Mesendoderm (in vitro differentiated cells): Measurements from ENCODE around the gene SP8.
"Not testable (repeated sequence)": the region's sequence is repeated elsewhere in the genome, so short reads cannot be mapped to it uniquely, and the experiment has no call there.

Source experiments
- DNase-seq: peaks from one replicate; pipeline ENCODE4 v3.0.0; 2013
- H2AK5ac ChIP-seq: 2 replicates; pipeline ENCODE4 v1.6.1; 2013; ENCODE audit warnings: low read length, inconsistent platforms
- H2BK120ac ChIP-seq: 2 replicates; pipeline ENCODE4 v1.6.1; 2013; ENCODE audit warnings: low read depth, mild to moderate bottlenecking, low read length, moderate library complexity, mixed read lengths
- H2BK15ac ChIP-seq: replicated peaks from 2 replicates; pipeline ENCODE4 v1.6.1; 2013; ENCODE audit warnings: low read depth, mild to moderate bottlenecking, moderate library complexity
- H2BK5ac ChIP-seq: 2 replicates; pipeline ENCODE4 v1.6.1; 2013; ENCODE audit warnings: low read length, inconsistent platforms
- H3K18ac ChIP-seq: 2 replicates; pipeline ENCODE4 v1.6.1; 2013; ENCODE audit warnings: mild to moderate bottlenecking, low read length, mixed read lengths
- H3K23ac ChIP-seq: one replicate; pipeline ENCODE4 v1.6.1; 2013; ENCODE audit warnings: low read length
- H3K27ac ChIP-seq: 2 replicates; pipeline ENCODE4 v1.5.1; 2013; ENCODE audit warnings: low read depth, mild to moderate bottlenecking, inconsistent platforms, low read length, moderate library complexity
- H3K27me3 ChIP-seq: 2 replicates; pipeline ENCODE4 v1.6.1; 2013; ENCODE audit warnings: low read length, control low read depth, mild to moderate bottlenecking, inconsistent platforms; ENCODE audit not compliant: insufficient read depth, poor library complexity
- H3K36me3 ChIP-seq: 2 replicates; pipeline ENCODE4 v1.6.1; 2013; ENCODE audit warnings: low read length, inconsistent platforms; ENCODE audit not compliant: control insufficient read depth, insufficient read depth
- H3K4ac ChIP-seq: one replicate; pipeline ENCODE4 v1.6.1; 2013; ENCODE audit warnings: low read depth, mild to moderate bottlenecking, low read length, moderate library complexity
- H3K4me1 ChIP-seq: 2 replicates; pipeline ENCODE4 v1.6.1; 2013; ENCODE audit warnings: low read depth, low read length, inconsistent platforms; ENCODE audit not compliant: control insufficient read depth
- H3K4me2 ChIP-seq: 2 replicates; pipeline ENCODE4 v1.6.1; 2013; ENCODE audit warnings: low read length
- H3K4me3 ChIP-seq: 2 replicates; pipeline ENCODE4 v1.5.1; 2013; ENCODE audit warnings: mild to moderate bottlenecking, low read length
- H3K56ac ChIP-seq: one replicate; pipeline ENCODE4 v1.6.1; 2013; ENCODE audit warnings: low read length
- H3K79me1 ChIP-seq: 2 replicates; pipeline ENCODE4 v1.6.1; 2013; ENCODE audit warnings: low read length, inconsistent platforms
- H3K79me2 ChIP-seq: 2 replicates; pipeline ENCODE4 v1.6.1; 2013; ENCODE audit warnings: mild to moderate bottlenecking, low read length; ENCODE audit not compliant: control insufficient read depth, insufficient read depth
- H3K9ac ChIP-seq: 2 replicates; pipeline ENCODE4 v1.6.1; 2013; ENCODE audit warnings: low read length, inconsistent platforms
- H4K5ac ChIP-seq: one replicate; pipeline ENCODE4 v1.6.1; 2013; ENCODE audit warnings: low read length
- H4K8ac ChIP-seq: one replicate; pipeline ENCODE4 v1.6.1; 2013; ENCODE audit warnings: low read depth, mild to moderate bottlenecking, control low read depth, low read length, moderate library complexity
- WGBS: extraction: QIAGEN DNeasy Blood & Tissue Kit; methylation state at CpG from one replicate; pipeline ENCODE4 v1.1.7; 2013; ENCODE audit warnings: low lambda C conversion rate, missing lambda C conversion rate; ENCODE audit not compliant: insufficient coverage; ENCODE audit errors: extremely low coverage; 5-methylcytosine and 5-hydroxymethylcytosine counted together

The SP8 gene

DNA sequence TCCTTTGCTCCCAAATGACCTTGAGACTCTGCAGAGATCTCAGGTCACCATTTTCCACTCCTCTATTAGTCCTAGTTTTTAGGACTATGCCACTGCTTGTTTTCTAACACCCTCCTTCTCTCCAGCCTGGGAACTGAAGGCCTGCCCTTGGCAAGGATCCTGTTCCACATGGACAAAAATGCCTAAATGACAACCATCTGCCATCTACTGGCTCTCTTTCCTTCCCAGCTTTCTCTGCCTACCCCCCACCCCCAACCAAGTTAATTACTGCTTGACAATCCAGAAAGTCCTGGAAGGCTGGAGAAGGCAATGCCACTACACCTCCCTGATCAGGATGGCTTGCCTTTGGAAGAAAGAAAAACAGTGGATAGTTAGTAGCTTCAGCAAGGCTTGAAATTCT, 44.8 kb upstream of the SP8 start:
- Histone ChIP-seq H3K4me2 (no peak overlapping the region), H2AK5ac (no peak overlapping the region), H3K79me1 (no peaks in the 10 kb centered on the region), H3K79me2 (no peaks in the 10 kb centered on the region), H3K27me3 (no peaks in the 10 kb centered on the region), H3K27ac (no peak overlapping the region), H2BK120ac (no peak overlapping the region), H3K36me3 (no peaks in the 10 kb centered on the region), H3K4me3 (no peak overlapping the region), H3K9ac (no peak overlapping the region), H3K18ac (no peak overlapping the region), H2BK15ac (no peak overlapping the region), H4K5ac (no peak overlapping the region), H3K56ac (no peak overlapping the region), H3K4ac (peak overlapping the region; percentile 59), H4K8ac (no peak overlapping the region), H3K4me1 (peaks cover 8% of the 10 kb centered on the region), H3K23ac (no peak overlapping the region), H2BK5ac (no peak overlapping the region)
- peak; percentile 57 for DNase-seq

DNA sequence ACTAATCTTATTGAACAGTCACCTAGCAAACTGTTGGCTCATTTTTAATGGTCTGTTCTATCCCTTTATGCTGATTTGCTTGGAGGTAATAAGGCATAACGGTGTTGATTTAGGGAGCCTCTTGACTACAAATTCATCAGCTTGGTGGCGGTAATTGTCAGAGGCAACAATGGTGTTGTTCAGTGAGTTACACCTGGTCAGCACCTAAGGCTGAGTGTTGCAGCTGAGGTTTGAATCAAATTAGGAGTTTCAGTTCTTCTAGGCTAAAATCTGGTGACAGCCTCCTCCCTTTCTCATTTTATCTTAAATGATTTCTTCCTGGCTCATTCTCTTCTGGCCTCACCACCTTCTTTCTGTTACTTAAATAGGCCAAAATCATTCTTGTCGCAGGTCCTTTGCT, 42.3 kb upstream of the SP8 start:
- Histone ChIP-seq H4K5ac (no peak overlapping the region), H3K79me1 (no peaks in the 10 kb centered on the region), H3K56ac (no peak overlapping the region), H3K4me3 (no peak overlapping the region), H3K27ac (no peak overlapping the region), H2BK15ac (no peak overlapping the region), H3K18ac (no peak overlapping the region), H3K4ac (no peak overlapping the region), H3K23ac (no peak overlapping the region), H2BK120ac (no peak overlapping the region), H3K9ac (no peak overlapping the region), H2BK5ac (no peak overlapping the region), H3K27me3 (no peaks in the 10 kb centered on the region), H3K4me1 (peaks cover 8% of the 10 kb centered on the region), H4K8ac (no peak overlapping the region), H3K79me2 (no peaks in the 10 kb centered on the region), H2AK5ac (no peak overlapping the region), H3K4me2 (no peak overlapping the region), H3K36me3 (no peaks in the 10 kb centered on the region)
- WGBS, result no CpG with 5 or more reads among the region's 3 CpGs
- DNase-seq, result no peak

DNA sequence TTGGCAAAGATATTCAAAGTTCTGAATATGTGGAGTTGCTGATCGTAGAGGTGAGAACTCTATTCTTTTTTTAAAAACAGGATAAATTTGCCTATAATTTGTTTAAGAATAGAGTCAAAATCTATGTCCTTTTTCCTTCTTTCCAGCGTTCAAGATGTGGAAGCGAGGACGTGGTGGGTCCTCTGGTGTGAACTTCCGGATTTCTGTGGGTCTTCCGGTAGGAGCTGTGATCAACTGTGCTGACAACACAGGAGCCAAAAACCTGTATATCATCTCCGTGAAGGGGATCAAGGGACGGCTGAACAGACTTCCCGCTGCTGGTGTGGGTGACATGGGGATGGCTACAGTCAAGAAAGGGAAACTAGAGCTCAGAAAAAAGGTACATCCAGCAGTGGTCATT, 40.5 kb upstream of the SP8 start:
- no peak overlapping the region for H3K18ac ChIP-seq
- no peaks in the 10 kb centered on the region for H3K27me3 ChIP-seq
- no peak overlapping the region for H3K9ac ChIP-seq
- H2BK15ac ChIP-seq, result no peak overlapping the region
- H3K4me1 ChIP-seq, result peaks cover 8% of the 10 kb centered on the region
- no peak overlapping the region for H2BK5ac ChIP-seq
- no peak overlapping the region for H4K8ac ChIP-seq
- no CpG with 5 or more reads among the region's 9 CpGs for WGBS
- DNase-seq, result no peak
- no peaks in the 10 kb centered on the region for H3K36me3 ChIP-seq
- no peak overlapping the region for H4K5ac ChIP-seq
- H3K23ac ChIP-seq, result no peak overlapping the region
- no peak overlapping the region for H2BK120ac ChIP-seq
- no peak overlapping the region for H3K4ac ChIP-seq
- H3K4me3 ChIP-seq, result no peak overlapping the region
- no peaks in the 10 kb centered on the region for H3K79me1 ChIP-seq
- H3K27ac ChIP-seq, result no peak overlapping the region
- no peak overlapping the region for H3K4me2 ChIP-seq
- H3K56ac ChIP-seq, result no peak overlapping the region
- no peaks in the 10 kb centered on the region for H3K79me2 ChIP-seq
- no peak overlapping the region for H2AK5ac ChIP-seq

DNA sequence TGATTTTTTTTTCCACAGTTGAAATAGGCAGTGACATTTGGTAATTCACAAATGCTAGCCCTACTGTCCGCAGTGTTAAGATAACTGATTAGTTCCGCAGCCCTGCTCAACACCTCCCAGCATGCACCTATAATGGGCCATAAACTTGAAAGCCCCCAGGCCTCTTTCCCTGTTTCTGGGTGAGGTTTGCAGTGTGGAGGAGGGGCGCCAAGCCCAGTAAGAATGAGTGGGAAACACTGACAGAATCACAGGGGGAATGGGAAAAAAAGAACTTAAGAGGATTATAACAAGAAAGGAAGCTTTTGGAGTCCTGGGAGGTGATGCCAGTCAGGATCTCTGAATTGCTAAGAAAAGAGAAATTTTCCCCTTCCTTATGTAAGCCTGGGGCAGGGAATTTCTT, 39.6 kb upstream of the SP8 start:
- H3K36me3 ChIP-seq, result no peaks in the 10 kb centered on the region
- H3K23ac ChIP-seq, result no peak overlapping the region
- no peak overlapping the region for H3K27ac ChIP-seq
- no peak overlapping the region for H3K18ac ChIP-seq
- no peaks in the 10 kb centered on the region for H3K79me1 ChIP-seq
- no CpG with 5 or more reads among the region's 3 CpGs for WGBS
- no peak overlapping the region for H4K5ac ChIP-seq
- H3K79me2 ChIP-seq, result no peaks in the 10 kb centered on the region
- H2BK15ac ChIP-seq, result no peak overlapping the region
- DNase-seq, result peak; percentile 41
- H3K27me3 ChIP-seq, result no peaks in the 10 kb centered on the region
- H2AK5ac ChIP-seq, result no peak overlapping the region
- no peak overlapping the region for H2BK120ac ChIP-seq
- no peak overlapping the region for H3K4me2 ChIP-seq
- H4K8ac ChIP-seq, result no peak overlapping the region
- peaks cover 2% of the 10 kb centered on the region for H3K4me1 ChIP-seq
- H2BK5ac ChIP-seq, result no peak overlapping the region
- no peak overlapping the region for H3K9ac ChIP-seq
- no peak overlapping the region for H3K4ac ChIP-seq
- H3K56ac ChIP-seq, result no peak overlapping the region
- no peak overlapping the region for H3K4me3 ChIP-seq

DNA sequence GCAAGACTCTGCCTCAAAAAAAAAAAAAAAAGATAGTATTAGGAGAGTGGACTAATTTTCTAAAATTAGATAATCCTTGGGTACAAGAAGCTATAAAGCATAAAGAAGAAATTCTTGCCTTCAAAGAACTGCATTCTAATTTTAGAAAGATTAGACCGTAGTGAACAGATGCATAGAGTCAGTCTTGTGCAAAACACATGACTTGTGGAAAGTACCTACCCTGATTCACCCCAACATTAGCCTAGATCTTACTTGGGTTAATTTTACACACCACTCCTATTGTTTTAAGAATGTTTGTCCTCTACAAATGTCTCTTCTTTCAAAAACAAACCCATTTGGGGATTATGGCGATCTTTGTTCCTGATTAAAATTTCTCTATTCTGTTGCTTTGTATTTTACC, 38.9 kb upstream of the SP8 start:
- H2BK120ac ChIP-seq, result no peak overlapping the region
- H3K4me1 ChIP-seq, result peaks cover 2% of the 10 kb centered on the region
- H3K9ac ChIP-seq, result no peak overlapping the region
- H4K5ac ChIP-seq, result no peak overlapping the region
- H3K79me2 ChIP-seq, result no peaks in the 10 kb centered on the region
- no peak overlapping the region for H4K8ac ChIP-seq
- no peak overlapping the region for H3K4ac ChIP-seq
- H3K27me3 ChIP-seq, result no peaks in the 10 kb centered on the region
- H2AK5ac ChIP-seq, result no peak overlapping the region
- H3K23ac ChIP-seq, result no peak overlapping the region
- H3K36me3 ChIP-seq, result no peaks in the 10 kb centered on the region
- no peak overlapping the region for H2BK15ac ChIP-seq
- no peak overlapping the region for H3K4me3 ChIP-seq
- no peak for DNase-seq
- H3K56ac ChIP-seq, result no peak overlapping the region
- no peaks in the 10 kb centered on the region for H3K79me1 ChIP-seq
- no peak overlapping the region for H3K4me2 ChIP-seq
- H3K18ac ChIP-seq, result no peak overlapping the region
- WGBS, result no CpG with 5 or more reads among the region's 2 CpGs
- no peak overlapping the region for H3K27ac ChIP-seq
- H2BK5ac ChIP-seq, result no peak overlapping the region

DNA sequence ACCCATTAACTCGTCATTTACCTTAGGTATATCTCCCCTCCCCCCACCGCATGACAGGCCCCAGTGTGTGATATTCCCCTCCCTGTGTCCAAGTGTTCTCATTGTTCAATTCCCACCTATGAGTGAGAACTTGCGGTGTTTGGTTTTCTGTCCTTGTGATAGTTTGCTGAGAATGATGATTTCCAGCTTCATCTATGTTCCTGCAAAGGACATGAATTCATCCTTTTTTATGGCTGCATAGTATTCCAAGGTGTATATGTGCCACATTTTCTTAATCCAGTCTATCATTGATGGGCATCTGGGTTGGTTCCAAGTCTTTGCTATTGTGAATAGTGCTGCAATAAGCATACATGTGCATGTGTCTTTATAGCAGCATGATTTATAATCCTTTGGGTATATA, 34.7 kb upstream of the SP8 start:
- H3K79me1 ChIP-seq, H4K8ac ChIP-seq, H3K56ac ChIP-seq, DNase-seq, H3K36me3 ChIP-seq, H3K4ac ChIP-seq, H3K23ac ChIP-seq, H3K4me3 ChIP-seq, H3K27ac ChIP-seq, H3K9ac ChIP-seq, H2BK5ac ChIP-seq, H3K4me2 ChIP-seq, H4K5ac ChIP-seq, H3K79me2 ChIP-seq, H3K27me3 ChIP-seq, H3K4me1 ChIP-seq, H2BK15ac ChIP-seq, H2AK5ac ChIP-seq, H2BK120ac ChIP-seq, H3K18ac ChIP-seq: not testable (repeated sequence)
- WGBS, result no CpG with 5 or more reads among the region's 3 CpGs
